Liver (tissue), 9 donors: ENCODE measurements around the gene CFAP97. TPM values are rescaled to one million over a fixed set of nuclear protein-coding genes. Genes with fewer than 3 reads are reported as not detected.
"Not testable (repeated sequence)": the region's sequence is repeated elsewhere in the genome, so short reads cannot be mapped to it uniquely, and the experiment has no call there.

Source experiments
- DNase-seq: peaks from one replicate; pipeline ENCODE4 v3.0.0-alpha.2; 2017; ENCODE audit warnings: low spot score
- H3K27ac ChIP-seq, 2 donors: one replicate each; pipeline ENCODE4 v1.7.0; 2013; ENCODE audit warnings: inconsistent platforms in 2 of 2, low read length in 2 of 2, control low read depth in 1 of 2, low read depth in 1 of 2, mild to moderate bottlenecking in 1 of 2
- H3K27me3 ChIP-seq, 4 donors: one replicate each; pipeline versions ENCODE4 v1.6.1 to v1.7.0; 2013; ENCODE audit warnings: low read length in 3 of 4, inconsistent platforms in 1 of 4, mild to moderate bottlenecking in 1 of 4, moderate library complexity in 1 of 4; ENCODE audit not compliant: control insufficient read depth in 4 of 4, insufficient read depth in 4 of 4
- H3K36me3 ChIP-seq, 4 donors: one replicate each; pipeline versions ENCODE4 v1.6.1 to v1.7.0; 2013; ENCODE audit warnings: low read length in 3 of 4, mild to moderate bottlenecking in 3 of 4, low read depth in 1 of 4, moderate library complexity in 1 of 4; ENCODE audit not compliant: control insufficient read depth in 4 of 4, insufficient read depth in 3 of 4
- H3K4me1 ChIP-seq, 4 donors: one replicate each; pipeline versions ENCODE4 v1.6.1 to v1.7.0; 2013; ENCODE audit warnings: low read length in 3 of 4, mild to moderate bottlenecking in 3 of 4, moderate library complexity in 1 of 4; ENCODE audit not compliant: control insufficient read depth in 4 of 4, insufficient read depth in 4 of 4
- H3K4me3 ChIP-seq, 3 donors: one replicate each; pipeline versions ENCODE4 v1.6.1 to v1.7.0; 2013; ENCODE audit warnings: low read length in 3 of 3, control low read depth in 1 of 3, low read depth in 1 of 3, mild to moderate bottlenecking in 1 of 3
- H3K9ac ChIP-seq, 2 donors: one replicate each; pipeline ENCODE4 v1.7.0; 2013; ENCODE audit warnings: low read length in 2 of 2, mild to moderate bottlenecking in 2 of 2, moderate library complexity in 2 of 2, control low read depth in 1 of 2, low read depth in 1 of 2
- H3K9me3 ChIP-seq, 4 donors: one replicate each; pipeline versions ENCODE4 v1.6.1 to v1.7.0; 2013; ENCODE audit warnings: low read length in 3 of 4; ENCODE audit not compliant: control insufficient read depth in 4 of 4
- ATF3 ChIP-seq: IDR thresholded peaks from 2 replicates; pipeline ENCODE4 v1.6.1; 2016; ENCODE audit warnings: antibody characterized with exemption
- FOXA1 ChIP-seq: IDR thresholded peaks from 2 replicates; pipeline ENCODE4 v1.6.1; 2016; ENCODE audit warnings: antibody characterized with exemption
- GABPA ChIP-seq, 2 donors: IDR thresholded peaks in 1 of 2; conservative IDR thresholded peaks in 1 of 2; 2 replicates each; pipeline ENCODE4 v1.6.1; 2016; ENCODE audit warnings: antibody characterized with exemption in 2 of 2, mild to moderate bottlenecking in 1 of 2, moderate library complexity in 1 of 2
- HNF4A ChIP-seq, 2 donors: conservative IDR thresholded peaks; 2 replicates each; pipeline ENCODE4 v1.6.1; 2016; ENCODE audit warnings: antibody characterized with exemption in 2 of 2, mild to moderate bottlenecking in 2 of 2
- HNF4G ChIP-seq: IDR thresholded peaks from 2 replicates; pipeline ENCODE4 v1.6.1; 2016; ENCODE audit warnings: antibody characterized with exemption
- JUND ChIP-seq, 2 donors: IDR thresholded peaks; 2 replicates each; pipeline ENCODE4 v1.6.1; 2016; ENCODE audit warnings: antibody characterized with exemption in 2 of 2
- RXRA ChIP-seq, 2 donors: IDR thresholded peaks; 2 replicates each; pipeline ENCODE4 v1.6.1; 2017 to 2018; ENCODE audit warnings: antibody characterized with exemption in 2 of 2, mild to moderate bottlenecking in 1 of 2
- TAF1 ChIP-seq: conservative IDR thresholded peaks from 2 replicates; pipeline ENCODE4 v1.6.1; 2016; ENCODE audit warnings: antibody characterized with exemption, mild to moderate bottlenecking
- YY1 ChIP-seq: IDR thresholded peaks from 2 replicates; pipeline ENCODE4 v1.6.1; 2016; ENCODE audit warnings: antibody characterized with exemption, mild to moderate bottlenecking
- ZBTB33 ChIP-seq: IDR thresholded peaks from 2 replicates; pipeline ENCODE4 v1.6.1; 2016; ENCODE audit warnings: antibody characterized with exemption
- WGBS: extraction: QIAGEN DNeasy Blood & Tissue Kit; methylation state at CpG from one replicate; pipeline ENCODE4 v1.1.7; 2013; 5-methylcytosine and 5-hydroxymethylcytosine counted together
- polyA plus RNA-seq, 2 donors: library from polyadenylated mRNA; stranded (reverse) in 1 of 2; unstranded in 1 of 2; fragments of 200-250 nt in 1 of 2; fragments of >200 nt in 1 of 2; fragmentation: Nextera tagmentation in 1 of 2; extraction: Ambion mirVana in 1 of 2; gene quantifications; one replicate each; pipeline versions ENCODE4 v1.2.1 to v1.2.3, GENCODE V29; 2013 to 2015
- total RNA-seq, 2 donors: library from RNA; depleted of rRNA; stranded (reverse); fragments of >200 nt; gene quantifications; one replicate each; pipeline ENCODE4 v1.2.3, GENCODE V29; 2014
- donor health status: healthy.
- donor health status: healthy.
- donor health status: healthy.
- donor health status: healthy.
- donor health status: healthy.

CFAP97 gene
- total and polyA plus RNA-seq, 4 donors = 7.5 to 30.9 (median 18.7) TPM

DNA sequence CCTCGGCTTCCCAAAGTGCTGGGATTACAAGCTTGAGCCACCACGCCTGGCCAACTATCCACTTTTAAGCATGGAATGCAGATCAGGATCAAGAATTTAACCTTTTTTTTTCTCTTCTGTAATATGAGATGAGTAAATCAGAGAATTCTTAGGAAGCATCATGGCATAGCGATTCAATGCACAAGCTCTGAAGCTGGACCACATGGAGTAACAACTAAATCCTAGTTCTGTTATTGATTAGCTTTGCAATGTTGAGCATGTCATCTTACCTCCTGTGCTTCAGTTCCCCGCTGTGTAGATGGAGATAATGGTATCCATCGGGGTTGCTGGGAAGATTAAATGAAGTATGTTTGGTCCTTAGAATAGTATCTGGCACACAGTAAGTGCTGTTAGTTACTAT is 3.7 kb upstream of the CFAP97 start:
- Histone ChIP-seq H3K4me1 (peaks cover 0 to 27% (median 21%) of the 10 kb centered on the region in 4 donors), H3K9ac (no peak overlapping the region), H3K36me3 (no peaks in the 10 kb centered on the region), H3K27me3 (no peaks in the 10 kb centered on the region), H3K27ac (no peak overlapping the region), H3K9me3 (no peaks in the 10 kb centered on the region), H3K4me3 (no peak overlapping the region)
- DNase-seq = no peak
- WGBS = 97% methylated on average over 5 of the region's 5 CpGs
- TF ChIP-seq JUND (IDR thresholded peaks at IDR 0.05) (no peak), FOXA1 (no peak), TAF1 (no peak), RXRA (IDR thresholded peaks at IDR 0.05) (no peak), ZBTB33 (no peak), GABPA (IDR thresholded peaks at IDR 0.05 in 1 of 2, conservative IDR thresholded peaks at IDR 0.05 in 1 of 2) (no peak), HNF4A (conservative IDR thresholded peaks at IDR 0.05) (no peak)

GRCh38 chr4:185205697-185206342 is 2.0 kb upstream of the CFAP97 start:
- H3K4me3 ChIP-seq = no peak overlapping the region
- DNase-seq = no peak
- H3K9ac ChIP-seq = no peak overlapping the region
- no peak for TF ChIP-seq HNF4A (conservative IDR thresholded peaks at IDR 0.05)
- no peak for TF ChIP-seq HNF4G
- TF ChIP-seq ATF3 = no peak
- TF ChIP-seq YY1 = no peak
- no peak for TF ChIP-seq FOXA1
- no peak for TF ChIP-seq TAF1
- peaks cover 0 to 36% (median 29%) of the 10 kb centered on the region in 4 donors for H3K4me1 ChIP-seq
- H3K36me3 ChIP-seq = no peaks in the 10 kb centered on the region
- WGBS = 94% methylated on average over 8 of the region's 8 CpGs
- H3K9me3 ChIP-seq = no peaks in the 10 kb centered on the region
- no peak overlapping the region for H3K27ac ChIP-seq
- H3K27me3 ChIP-seq = no peaks in the 10 kb centered on the region

- not testable (repeated sequence) for H3K4me3 ChIP-seq, H3K27ac ChIP-seq, DNase-seq, H3K36me3 ChIP-seq, H3K27me3 ChIP-seq, H3K9me3 ChIP-seq, H3K9ac ChIP-seq
- WGBS = 96% methylated on average over 13 of the region's 13 CpGs
- peaks cover 0 to 36% (median 28%) of the 10 kb centered on the region in 4 donors for H3K4me1 ChIP-seq
Measured at GRCh38 chr4:185205073-185205472, 1.3 kb upstream of the CFAP97 start.
